ENCODE data around the gene ARHGEF37. TPM values are rescaled to one million over a fixed set of nuclear protein-coding genes. Genes with fewer than 3 reads are reported as not detected.
A peak's percentile ranks its signal among the peaks of the same experiment; 100 is the strongest.

The ARHGEF37 gene
- total RNA-seq, 1 experiment from 2014 or later, result 0.42 TPM

- Histone ChIP-seq H2BK120ac (ENCODE audit: low read depth, low read length, poor library complexity, severe bottlenecking) (no peak overlapping the region), H3T11ph (ENCODE audit: low read length) (no peak overlapping the region), H3K79me1 (ENCODE audit: insufficient read depth, low read depth, low read length, poor library complexity, severe bottlenecking) (peaks cover 2% of the 10 kb centered on the region), H3K56ac (ENCODE audit: insufficient read length, low read depth, low read length) (peak overlapping the region; percentile 99), H3K23ac (ENCODE audit: insufficient read length, low read depth, low read length) (no peak overlapping the region), H2AK5ac (ENCODE audit: insufficient read length, low read length) (no peak overlapping the region), H4K91ac (ENCODE audit: insufficient read length, low read depth, low read length) (no peak overlapping the region), H4K8ac (replicated peaks; ENCODE audit: insufficient read length, low read depth, low read length) (no peak overlapping the region), H3K27ac (ENCODE audit: insufficient read length, low read depth, low read length) (peak overlapping the region; percentile 90), H4K20me1 (ENCODE audit: control insufficient read depth, insufficient read depth, insufficient read length) (no peaks in the 10 kb centered on the region), H3K79me2 (ENCODE audit: insufficient read depth, low read length) (peaks cover 54% of the 10 kb centered on the region), H3K27me3 (ENCODE audit: insufficient read depth, low read length) (no peaks in the 10 kb centered on the region), H3K14ac (ENCODE audit: insufficient read depth, low read length) (peak overlapping the region; percentile 70; the same call in 1 of the 2 replicates), H2BK15ac (ENCODE audit: low read depth, low read length) (no peak overlapping the region), H3K4me2 (ENCODE audit: insufficient read depth, insufficient read length, low read length) (peak overlapping the region; percentile 99), H2BK20ac (ENCODE audit: low read depth, low read length, poor library complexity, severe bottlenecking) (no peak overlapping the region), H3K18ac (ENCODE audit: insufficient read length, low read depth, low read length) (peak overlapping the region; percentile 77), H3K9ac (ENCODE audit: extremely low read depth, insufficient read length, low read length) (peak overlapping the region; percentile 97), H4K5ac (ENCODE audit: insufficient read length, low read depth, low read length) (peak overlapping the region; percentile 86), H2BK12ac (ENCODE audit: insufficient read length, low read depth, low read length) (no peak overlapping the region), H2AFZ (ENCODE audit: low read length) (no peak overlapping the region), H3K4ac (ENCODE audit: low read depth, low read length) (no peak overlapping the region), H3K4me1 (ENCODE audit: insufficient read depth, low read length) (no peaks in the 10 kb centered on the region), H3K9me3 (ENCODE audit: control insufficient read depth, low read depth, low read length) (no peaks in the 10 kb centered on the region), H2BK5ac (ENCODE audit: insufficient read length, low read length) (no peak overlapping the region), H3K23me2 (ENCODE audit: insufficient read length, low read depth, low read length, poor library complexity, severe bottlenecking) (peaks cover 15% of the 10 kb centered on the region)
- no peak for DNase-seq
- no CpG with 5 or more reads among the region's 12 CpGs for WGBS (ENCODE audit: extremely low coverage, insufficient read length, low lambda C conversion rate)
- Mint-ChIP-seq H3K4me1 (peaks cover 35 to 44% of the 10 kb centered on the region in 2 experiments), H3K4me3 (peak overlapping the region; percentile 98 to 99), H3K27ac (peak overlapping the region; percentile 97 to 99 (median 99)), H3K36me3 (ENCODE audit: insufficient read depth in 1 of 3, low read depth in 3 of 3) (peaks cover 44 to 57% (median 54%) of the 10 kb centered on the region in 3 experiments), H3K9me3 (peaks cover 0 to 2% of the 10 kb centered on the region in 2 experiments; a peak in 1 of 5 replicates), H3K27me3 (ENCODE audit: low read depth) (no peaks in the 10 kb centered on the region)
- TF ChIP-seq, protein P1, sequence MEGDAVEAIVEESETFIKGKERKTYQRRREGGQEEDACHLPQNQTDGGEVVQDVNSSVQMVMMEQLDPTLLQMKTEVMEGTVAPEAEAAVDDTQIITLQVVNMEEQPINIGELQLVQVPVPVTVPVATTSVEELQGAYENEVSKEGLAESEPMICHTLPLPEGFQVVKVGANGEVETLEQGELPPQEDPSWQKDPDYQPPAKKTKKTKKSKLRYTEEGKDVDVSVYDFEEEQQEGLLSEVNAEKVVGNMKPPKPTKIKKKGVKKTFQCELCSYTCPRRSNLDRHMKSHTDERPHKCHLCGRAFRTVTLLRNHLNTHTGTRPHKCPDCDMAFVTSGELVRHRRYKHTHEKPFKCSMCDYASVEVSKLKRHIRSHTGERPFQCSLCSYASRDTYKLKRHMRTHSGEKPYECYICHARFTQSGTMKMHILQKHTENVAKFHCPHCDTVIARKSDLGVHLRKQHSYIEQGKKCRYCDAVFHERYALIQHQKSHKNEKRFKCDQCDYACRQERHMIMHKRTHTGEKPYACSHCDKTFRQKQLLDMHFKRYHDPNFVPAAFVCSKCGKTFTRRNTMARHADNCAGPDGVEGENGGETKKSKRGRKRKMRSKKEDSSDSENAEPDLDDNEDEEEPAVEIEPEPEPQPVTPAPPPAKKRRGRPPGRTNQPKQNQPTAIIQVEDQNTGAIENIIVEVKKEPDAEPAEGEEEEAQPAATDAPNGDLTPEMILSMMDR (conservative IDR thresholded peaks at IDR 0.05), result no peak
Observed at GRCh38 chr5:149550268-149550583, 31.1 kb upstream of the ARHGEF37 start.
